Stimulated activated naive CD4-positive, alpha-beta T cell (primary cell): ENCODE measurements around the gene SYT14.
"Not testable (repeated sequence)": the region's sequence is repeated elsewhere in the genome, so short reads cannot be mapped to it uniquely, and the experiment has no call there.

ENCODE experiments used
- DNase-seq, 6 experiments: peaks; one replicate each; lab custom pipeline; 2025; lab: John Stamatoyannopoulos, UW

The SYT14 gene

DNA sequence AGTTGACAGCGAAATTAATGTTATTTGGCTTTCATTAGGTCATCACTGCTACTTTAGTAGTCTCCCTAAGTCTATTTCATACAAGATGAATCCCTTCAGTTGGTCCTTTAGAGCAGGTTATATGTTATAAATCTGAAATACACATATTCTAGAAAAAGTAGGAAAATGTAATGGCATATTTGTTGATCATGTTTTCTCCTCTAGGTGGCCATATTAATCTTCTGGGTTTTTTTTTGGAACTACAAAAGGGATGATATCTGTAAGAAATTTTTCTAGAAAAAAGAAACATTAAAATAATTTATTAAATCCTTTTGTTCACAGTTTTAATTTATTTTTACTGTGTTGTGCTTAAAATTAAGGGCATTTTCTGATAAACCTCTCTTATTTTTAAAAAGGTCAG is 87.9 kb downstream of the SYT14 start:
- DNase-seq: no peak

DNA sequence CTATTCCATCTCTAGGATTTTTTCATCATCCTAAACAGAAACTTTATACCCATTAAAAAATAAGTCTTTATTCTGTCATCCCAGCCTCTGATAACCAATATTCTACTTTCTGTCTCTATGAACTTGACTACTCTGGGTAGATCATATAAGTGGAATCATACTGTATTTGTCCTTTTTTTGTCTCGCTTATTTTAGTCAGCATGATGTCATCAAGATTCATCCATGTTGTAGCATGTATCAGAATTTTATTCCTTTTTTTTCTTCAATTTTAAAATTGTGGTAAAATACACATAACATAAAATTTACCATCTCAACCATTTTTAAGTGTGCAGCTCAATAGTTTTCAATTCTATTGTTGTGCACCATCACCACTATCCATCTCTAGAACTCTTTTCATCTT is 90.0 kb downstream of the SYT14 start:
- DNase-seq: no peak

DNA sequence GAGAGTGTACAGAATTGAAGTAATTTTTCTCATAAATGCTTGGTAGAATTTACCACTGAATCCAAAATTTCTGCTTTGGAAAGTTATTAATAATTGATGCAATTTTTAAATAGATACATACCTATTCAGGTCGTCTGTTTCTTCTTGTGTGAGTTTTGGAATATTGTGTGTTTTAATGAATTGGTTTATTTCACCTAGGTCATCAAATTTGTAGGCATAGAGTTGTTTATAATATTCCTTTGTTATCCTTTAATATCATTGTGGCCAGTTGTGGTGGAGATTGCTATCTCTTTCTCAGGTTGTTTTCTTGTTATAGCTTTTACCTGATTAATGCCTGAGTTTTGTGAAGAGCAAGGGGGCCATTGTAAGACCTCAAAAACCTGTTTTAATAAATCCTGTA is 93.5 kb downstream of the SYT14 start:
- no peak for DNase-seq

DNA sequence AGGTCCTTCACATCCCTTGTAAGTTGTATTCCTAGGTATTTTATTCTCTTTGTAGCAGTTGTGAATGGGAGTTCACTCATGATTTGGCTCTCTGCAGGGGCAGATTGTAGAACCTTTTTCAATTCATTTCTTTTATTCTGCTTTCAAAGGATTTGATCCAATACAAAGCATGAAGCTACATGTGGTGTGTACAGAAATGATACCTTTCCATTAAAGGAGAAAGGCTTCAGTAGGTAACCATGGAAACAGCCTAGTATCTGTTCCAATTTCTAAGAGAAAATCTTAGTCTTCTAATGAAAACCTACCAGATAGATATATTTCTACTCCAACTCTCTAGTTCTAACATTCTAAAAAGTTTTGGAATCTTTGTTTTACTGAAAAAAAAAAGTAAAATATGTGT is 105.0 kb downstream of the SYT14 start:
- DNase-seq: no peak

DNA sequence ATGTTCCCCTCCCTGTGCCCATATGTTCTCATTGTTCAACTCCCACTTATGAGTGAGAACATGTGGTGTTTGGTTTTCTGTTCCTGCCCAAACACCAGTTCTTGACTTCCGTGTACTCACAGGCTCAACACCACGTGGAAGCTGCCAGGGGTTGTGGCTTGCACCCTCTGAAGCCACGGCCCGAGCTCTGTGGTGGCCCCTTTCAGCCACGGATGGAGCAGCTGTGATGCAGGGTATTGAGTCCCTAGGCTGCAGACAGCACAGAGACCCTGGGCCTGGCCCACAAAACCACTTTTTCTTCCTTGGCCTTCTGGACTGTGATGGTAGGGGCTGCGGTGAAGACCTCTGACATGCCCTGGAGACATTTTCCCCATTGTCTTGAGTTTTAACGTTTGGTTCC is 111.6 kb downstream of the SYT14 start:
- no peak for DNase-seq

DNA sequence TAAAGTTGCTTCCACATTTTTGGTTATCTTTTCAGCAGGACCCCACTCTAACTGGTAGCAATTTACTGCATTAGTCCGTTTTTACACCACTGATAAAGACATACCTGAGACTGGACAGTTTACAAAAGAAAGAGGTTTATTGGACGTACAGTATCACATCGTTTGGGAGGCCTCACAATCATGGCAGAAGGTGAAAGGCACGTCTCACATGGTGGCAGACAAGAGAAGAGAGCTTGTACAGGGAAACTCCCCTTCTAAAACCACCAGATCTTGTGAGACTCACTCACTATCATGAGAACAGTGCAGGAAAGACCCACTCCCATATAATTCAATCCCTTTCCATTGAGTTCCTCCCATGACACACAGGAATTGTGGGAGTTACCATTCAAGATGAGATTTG is 112.5 kb downstream of the SYT14 start:
- not testable (repeated sequence) for DNase-seq

DNA sequence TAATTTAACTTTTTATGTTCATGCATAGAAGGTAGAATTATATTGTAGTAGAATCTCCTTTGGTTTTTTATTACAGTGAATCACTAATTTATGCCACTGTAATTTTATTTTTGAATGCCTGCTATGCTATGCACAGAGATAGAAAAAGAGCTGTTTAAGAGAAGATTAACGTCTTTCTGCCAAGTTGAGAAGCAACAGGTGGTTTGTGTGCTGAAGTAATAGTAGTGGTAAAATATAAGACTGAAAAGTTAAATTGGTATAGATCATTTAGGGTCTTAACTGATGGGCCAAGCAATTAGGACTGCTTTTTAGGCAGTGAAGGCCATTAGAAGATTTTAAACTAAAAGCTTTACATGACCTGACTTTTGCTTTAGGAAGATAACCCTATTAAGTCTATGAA is 115.1 kb downstream of the SYT14 start:
- DNase-seq: no peak

DNA sequence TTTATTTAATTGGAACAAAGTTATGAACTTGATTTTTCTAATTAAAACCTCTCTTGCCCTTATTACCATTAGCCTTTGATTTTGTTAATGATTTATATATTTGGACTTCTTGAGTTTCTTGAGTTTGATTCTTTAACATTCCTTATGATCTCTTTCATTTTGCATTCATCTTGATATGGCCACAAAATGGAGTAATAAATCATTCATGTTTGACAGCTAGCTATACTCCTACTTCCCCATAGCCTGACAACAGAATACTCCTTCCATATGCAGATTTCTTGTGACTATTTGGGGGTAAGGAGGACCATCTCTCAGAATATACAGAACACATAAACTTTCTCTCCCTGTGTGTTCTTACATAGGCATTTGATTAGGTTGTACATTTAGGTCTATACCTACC is 119.6 kb downstream of the SYT14 start:
- DNase-seq: no peak

DNA sequence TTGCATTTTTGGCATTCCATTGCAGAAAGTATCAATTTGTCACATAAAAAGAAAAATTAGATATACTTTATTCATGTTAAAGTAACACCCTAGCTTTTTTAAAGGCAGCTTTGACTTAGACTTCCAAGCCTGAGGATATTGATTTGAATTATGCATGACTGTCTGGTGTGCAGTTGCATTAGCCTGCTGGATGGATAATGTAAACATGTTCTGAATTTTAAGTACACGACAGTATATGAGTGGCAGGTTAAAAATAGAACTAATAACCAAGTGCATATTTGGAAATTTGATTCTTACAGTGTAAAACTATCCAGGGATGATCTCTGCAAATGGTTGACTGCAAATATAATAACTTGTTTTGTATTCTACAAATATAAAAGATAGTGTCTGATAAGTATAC is 124.0 kb downstream of the SYT14 start:
- no peak for DNase-seq

DNA sequence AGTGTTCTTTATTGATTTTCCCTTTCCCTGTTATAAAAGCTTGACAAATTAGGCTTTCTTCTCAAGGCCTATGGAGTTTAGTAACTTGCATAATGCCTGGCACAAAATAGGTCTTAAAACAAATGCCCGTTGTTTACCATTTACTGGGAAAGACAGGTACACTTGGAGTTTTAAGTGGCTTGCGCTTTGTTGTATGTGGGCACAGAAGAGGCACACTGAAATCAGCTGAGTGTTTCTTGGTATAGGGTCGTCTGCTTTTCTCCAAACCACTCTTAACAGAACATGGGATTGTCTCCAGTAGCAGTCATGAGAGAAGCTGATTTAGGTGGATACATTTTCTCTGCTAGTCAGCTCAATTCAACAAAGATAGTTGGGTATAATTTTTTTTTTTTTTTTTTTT is 132.5 kb downstream of the SYT14 start:
- DNase-seq: no peak

DNA sequence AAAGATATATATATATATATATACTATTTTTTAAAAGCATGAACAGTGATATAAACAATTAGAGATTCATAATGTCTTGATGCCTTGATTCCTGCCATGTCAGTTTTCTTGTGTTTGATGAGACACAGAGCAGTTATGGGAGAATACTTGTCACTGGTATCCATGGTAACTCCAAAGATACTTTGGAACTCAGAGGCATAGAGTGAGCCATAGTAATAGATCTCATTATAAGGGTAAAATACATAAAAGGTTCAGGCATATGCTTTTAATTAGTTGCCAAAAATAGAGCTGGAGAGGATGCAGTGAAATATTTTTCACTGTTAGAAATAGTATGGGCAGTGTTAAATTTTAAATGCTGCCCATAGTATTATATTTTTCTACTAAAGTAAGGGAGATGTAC is 134.1 kb downstream of the SYT14 start:
- DNase-seq: no peak

DNA sequence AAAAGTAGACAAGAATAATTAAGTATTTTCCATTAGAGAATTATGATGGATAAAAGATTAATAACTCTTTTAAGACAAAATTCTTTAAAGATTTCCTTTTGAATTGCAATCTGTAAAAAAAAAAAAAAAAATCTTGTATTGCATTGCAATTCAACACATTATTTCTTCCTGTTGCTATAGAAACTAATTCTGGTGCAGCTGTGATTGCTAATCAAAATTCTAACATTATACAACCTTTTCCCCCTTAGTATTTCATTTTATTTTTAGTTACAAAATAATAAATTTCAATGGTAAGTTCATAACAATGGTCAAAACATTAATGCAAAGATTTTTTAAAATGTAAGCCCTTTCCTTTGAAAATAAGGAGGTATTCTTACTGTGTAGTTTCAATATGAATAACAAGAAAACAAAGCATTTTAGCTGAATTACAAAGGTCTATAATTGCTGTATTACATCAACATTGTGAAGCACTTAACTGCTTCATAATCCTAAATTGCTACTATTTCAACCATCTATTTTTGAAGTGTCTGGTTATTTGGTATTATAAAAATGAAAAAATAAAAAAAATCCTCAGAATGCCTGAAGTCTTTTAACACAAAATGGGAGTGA is 135.0 kb downstream of the SYT14 start:
- no peak for DNase-seq

DNA sequence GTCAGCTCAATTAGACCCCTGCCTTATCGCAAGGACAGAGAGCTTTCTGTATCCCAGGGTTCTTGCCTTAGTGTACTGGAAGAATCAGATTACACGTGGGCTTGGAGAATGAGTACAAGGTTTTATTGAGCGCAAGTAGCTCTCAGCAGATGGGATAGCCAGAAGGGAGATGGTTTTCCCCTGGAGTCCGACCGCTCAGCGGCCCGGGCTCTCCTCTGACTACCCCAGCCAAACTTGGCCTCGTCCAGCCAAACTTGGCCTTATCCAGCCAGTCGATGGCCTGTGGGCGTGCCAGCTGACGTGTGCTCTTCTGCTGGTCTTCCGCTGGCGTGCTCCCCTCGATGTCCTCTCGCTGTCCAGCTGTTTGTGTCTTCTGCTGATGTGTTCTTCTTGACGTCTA is 136.9 kb downstream of the SYT14 start:
- no peak for DNase-seq

DNA sequence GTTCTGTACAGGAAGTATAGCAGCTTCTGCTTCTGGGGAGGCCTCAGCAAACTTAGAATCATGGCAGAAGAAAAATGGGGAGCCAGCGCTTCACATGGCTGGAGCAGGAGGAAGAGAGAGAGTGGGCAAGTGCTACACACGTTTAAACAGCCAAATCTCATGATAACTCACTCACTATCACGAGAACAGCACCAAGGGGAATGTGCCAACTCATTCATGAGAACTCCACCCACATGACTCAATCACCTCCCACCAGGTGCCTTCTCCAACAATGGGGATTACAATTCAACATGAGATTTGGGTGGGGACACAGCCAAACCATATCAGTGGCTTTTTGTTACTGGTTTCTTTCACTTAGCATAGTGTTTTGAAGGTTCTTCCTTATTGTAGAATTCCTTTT is 138.6 kb downstream of the SYT14 start:
- DNase-seq: no peak

DNA sequence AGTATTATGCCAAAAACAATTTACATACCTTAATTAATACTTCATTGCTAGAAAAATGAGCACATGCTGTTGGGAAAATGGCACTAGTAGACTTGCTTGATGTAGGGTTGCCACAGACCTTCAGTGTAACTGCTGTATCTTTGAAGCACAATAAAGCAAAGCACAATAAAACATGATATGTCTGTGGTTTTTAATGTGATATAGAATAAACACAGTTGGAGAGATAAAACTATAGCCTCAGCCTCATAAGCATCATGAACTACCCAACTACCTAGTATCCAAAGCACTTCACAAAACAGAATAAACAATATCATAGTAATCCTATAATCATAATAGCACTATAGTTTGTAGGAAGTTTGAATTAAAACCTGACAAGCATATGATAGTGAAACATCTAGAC is 143.5 kb downstream of the SYT14 start:
- DNase-seq: no peak

DNA sequence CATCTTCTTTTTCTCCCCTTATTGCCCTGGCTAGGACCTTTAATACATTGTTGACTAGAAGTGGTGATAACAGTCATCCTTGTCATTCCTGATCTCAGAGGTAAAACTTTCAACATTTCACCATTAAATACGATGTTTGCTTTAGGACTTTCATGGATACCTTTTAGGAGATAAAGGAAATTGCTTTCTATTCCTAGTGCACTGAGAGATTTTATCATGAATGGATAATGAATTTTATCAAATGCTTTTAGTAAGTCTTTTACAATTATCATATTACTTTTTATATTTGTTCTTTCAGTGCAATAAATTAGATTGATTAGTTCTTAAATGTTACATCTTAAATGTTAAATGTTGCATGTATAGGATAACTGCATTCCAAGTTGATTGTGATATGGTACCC is 147.3 kb downstream of the SYT14 start:
- DNase-seq: no peak

DNA sequence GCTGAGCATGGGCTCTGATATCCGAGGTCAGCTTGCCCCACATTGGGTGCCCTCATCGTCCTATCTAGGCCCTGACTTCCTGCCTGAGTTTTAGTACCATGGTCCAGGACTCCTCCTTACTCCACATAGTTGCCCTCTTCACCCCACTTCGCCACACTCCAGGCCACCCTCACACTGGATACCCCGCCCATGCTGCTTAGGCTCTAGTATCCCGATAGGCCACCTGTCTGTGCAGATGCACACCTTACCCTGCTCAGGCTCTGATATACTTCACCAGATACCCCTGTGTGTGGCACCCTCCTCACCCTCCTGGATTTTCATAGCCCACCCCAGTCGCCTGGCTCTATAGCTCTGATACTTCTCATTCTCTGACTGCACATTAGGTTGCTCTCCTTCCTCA is 149.0 kb downstream of the SYT14 start:
- DNase-seq: no peak

DNA sequence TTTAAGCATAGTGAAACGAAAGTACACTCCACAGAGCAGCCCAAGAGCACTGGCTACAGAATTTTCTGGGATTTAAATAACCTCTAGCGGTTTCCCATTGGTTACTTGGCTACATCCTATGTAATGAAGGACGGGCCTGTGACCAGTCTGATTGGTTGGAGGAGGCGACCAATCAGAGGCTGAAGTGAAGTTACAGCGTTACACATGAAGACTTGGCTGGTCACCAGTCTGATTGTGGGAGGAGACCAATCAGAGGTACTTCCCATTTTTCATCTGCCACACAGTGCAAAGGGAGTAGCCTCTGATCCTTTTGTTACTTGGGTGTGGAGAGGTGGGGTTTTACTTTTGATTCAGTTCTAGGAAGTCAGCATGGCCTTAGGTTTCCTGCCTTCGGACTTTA is 151.8 kb downstream of the SYT14 start:
- DNase-seq: no peak

DNA sequence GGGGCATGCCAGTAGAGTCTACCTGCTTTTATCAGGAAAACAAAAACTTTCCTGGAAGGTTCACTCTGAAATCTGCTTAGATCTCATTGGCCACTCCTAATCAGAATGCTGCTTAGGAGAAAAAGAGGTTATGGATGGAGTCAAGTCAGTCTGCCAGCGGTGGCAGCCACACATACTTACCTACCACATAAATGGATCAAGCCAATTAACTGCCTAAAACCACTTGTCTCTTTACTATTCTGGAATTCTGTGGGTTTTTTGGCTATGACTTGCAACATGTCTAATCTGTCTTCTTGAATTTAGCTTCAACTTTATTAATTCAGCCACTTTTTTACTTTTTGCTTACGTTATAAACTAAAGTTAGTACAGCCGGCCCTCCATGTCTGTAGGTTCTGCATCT is 154.3 kb downstream of the SYT14 start:
- no peak for DNase-seq

DNA sequence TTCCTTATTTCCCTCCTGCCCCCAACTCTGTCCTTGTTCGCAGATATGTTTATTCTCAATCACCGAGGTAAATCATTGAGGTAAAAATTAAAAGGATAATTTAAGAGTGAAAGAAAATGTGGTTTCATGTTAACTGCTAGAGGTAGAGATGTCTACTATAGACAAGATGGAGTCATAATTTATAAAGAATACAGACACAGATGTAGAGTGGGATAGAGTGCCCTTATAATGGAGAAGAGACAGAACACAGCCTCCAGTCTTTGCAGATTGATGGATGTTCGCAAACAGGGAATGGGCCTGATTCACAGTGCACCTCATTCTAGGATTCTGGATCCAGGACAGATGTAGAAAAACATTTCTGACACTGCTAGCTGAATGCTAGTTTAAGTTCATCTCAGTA is 155.4 kb downstream of the SYT14 start:
- no peak for DNase-seq

DNA sequence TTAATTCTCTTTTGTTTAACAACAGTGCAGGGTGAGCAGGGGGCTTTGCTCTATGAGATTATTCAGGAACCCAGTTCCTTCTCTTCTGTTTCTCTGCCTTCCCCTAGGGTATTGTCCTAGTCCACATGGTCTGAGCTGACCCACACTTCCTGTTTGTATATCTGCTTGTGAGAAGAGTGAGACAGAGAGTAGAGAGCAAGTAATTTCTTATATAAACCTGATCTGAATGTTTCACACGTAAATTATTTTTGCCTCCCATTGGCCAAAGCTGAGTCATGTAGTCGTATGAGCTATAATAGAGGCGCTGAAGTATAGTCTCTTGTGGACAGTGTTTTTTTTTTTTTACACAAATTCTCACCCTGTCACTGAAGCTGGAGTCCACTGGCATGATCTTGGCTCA is 160.3 kb downstream of the SYT14 start:
- no peak for DNase-seq

DNA sequence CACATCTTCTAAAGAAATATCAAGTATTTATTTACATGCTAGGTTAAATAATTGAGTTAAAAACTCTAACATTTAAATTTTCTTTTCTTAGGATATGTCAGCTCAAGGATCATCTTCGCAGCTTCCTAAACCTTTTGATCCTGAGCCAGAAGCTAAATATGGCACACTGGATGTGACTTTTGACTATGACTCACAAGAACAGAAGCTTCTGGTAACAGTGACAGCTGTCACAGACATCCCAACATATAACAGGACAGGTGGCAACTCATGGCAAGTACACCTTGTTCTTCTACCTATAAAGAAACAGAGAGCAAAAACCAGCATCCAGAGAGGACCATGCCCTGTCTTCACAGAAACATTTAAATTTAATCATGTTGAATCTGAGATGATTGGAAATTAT is 161.9 kb downstream of the SYT14 start:
- DNase-seq: no peak

DNA sequence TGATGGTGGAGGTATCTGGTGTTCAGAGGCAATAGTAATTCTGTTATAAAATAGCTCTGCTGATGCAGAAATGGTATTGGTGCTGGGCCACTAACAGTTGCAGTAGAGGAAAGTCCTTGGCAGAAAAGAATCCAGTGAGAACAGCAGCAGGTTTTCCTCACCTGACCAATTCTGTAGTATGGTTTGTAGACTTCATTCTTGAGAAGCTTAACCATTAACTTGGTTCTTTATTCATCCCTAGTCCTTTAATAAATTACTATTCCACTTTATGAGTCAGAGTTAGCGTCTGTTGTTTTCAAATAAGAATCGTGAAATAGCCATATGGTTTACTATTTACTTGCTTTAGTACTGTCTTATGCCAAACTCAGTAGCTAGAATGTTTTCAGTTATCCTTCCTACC is 166.1 kb downstream of the SYT14 start:
- no peak for DNase-seq

DNA sequence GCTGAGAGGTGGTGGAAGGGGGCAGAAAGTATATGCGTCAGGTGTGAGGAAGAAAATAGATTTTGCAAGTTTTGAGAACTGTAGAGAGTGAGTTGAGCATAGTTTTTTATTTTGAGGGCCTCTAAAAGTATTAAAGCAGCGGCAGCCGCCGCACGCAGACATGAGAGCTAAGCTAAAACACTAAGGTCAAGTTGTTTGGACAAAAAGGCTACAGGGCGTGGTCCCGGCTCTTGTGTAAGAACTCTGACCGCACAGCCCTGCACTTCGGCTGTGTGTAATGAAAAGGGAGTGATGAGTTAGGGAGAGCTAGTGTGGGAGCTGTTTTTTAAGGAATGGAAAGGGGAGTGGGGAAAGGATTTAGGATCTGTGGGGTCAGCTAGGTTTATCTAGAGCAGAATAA is 174.9 kb downstream of the SYT14 start:
- DNase-seq: not testable (repeated sequence)

DNA sequence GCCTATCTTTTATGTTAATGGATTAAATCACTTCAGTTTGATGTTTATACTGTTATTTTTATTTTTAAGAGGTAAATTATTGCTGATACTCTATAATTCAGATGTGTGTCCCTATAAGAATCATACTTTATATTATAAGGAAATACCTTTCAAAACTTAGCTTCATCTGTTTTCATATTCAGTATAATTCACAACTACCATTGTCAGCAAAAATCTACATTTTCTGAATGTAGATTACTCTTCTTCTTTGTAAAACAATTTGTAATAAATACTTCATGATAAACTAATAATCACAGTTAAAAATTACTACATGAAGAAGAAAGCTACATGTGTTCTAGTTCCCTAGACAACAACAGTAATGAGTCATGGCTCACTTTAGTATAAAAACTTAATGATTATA is 179.2 kb downstream of the SYT14 start:
- no peak for DNase-seq
